HG02973 (cell line): Measurements from ENCODE around the gene KLF2.

Source experiments
- ATAC-seq: cut with Tn5 transposase; IDR thresholded peaks from one replicate; pipeline ENCODE4 v1.9.1; 2021; ENCODE audit warnings: moderate library complexity; ENCODE audit not compliant: unreplicated experiment

KLF2 gene

GRCh38 chr19:16375157-16375935 is 50.7 kb downstream of the KLF2 start:
- no peak for ATAC-seq

DNA sequence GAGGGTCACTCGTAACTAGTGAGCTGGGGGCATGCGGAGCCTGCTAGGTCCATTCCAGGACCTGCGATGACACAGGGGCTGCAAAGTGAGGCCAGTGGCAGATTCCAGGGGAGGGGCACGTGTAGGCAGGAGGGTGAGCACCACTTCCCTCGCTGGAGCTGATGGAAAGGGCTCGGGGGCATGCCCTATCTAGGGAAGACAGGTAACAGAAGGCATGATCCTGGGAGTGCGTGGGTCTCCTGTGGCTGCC is 51.2 kb downstream of the KLF2 start:
- ATAC-seq: no peak

DNA sequence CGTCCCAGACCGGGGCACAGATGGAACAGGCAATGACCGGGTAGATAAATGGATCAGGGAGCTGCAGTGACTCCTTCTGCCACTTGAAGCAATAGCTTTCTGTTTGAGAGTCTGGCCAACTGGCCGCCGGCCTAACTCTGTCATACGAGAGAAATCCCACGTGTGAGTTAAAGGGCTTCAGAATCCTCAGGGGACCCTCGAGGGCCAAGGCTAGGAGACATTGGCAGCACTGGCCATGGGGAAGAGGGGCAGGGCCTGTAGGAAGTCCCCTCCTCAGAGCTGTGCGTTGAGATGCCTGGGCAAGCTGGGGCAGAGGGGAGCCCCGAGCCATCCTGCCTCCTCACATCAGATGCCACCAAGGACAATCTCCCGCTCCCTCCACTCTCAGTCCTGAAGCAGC is 51.6 kb downstream of the KLF2 start:
- ATAC-seq: no peak

DNA sequence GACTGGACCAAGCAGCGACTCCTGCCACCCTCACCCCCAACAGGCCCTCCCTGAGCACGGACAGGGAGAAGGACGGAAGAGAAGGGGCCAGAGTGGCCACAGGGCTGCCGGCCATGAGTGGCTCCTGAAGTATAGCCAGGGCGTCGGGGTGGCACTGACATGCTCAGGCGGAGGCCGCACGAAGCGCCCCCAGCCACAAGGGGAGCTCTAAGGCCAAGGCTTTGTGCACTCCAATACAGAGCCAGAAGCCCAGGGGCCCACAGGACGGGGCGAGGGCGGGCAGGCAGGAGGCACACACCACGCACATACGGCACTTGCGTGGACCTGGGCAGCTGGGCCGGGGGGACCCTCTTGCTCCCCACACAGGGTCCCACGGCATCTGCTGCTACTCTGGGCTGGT is 52.0 kb downstream of the KLF2 start:
- ATAC-seq: no peak

GRCh38 chr19:16377521-16377920 is 52.9 kb downstream of the KLF2 start:
- no peak for ATAC-seq
